Karpas-422 (cell line): ENCODE results near the gene TOMM5. TPM values are rescaled to one million over a fixed set of nuclear protein-coding genes. Genes with fewer than 3 reads are reported as not detected.
A peak's percentile ranks its signal among the peaks of the same experiment; 100 is the strongest.

ENCODE experiments used
- DNase-seq: peaks from one replicate; pipeline ENCODE4 v3.0.0-alpha.2; 2015
- H2AFZ ChIP-seq: fragments of 200-600 bp; sonication (generic); 2 replicates; pipeline ENCODE4 v1.6.1; 2014; ENCODE audit warnings: antibody characterized with exemption, low read length, mixed read lengths
- H3K27ac ChIP-seq: fragments of 200-600 bp; sonication (generic); 2 replicates; pipeline ENCODE4 v1.5.1; 2014; ENCODE audit warnings: mild to moderate bottlenecking, low read length, moderate library complexity
- H3K27me3 ChIP-seq: fragments of 200-600 bp; sonication (generic); 2 replicates; pipeline ENCODE4 v1.6.1; 2014; ENCODE audit warnings: low read length, mixed read lengths
- H3K36me3 ChIP-seq: fragments of 200-600 bp; sonication (generic); 2 replicates; pipeline ENCODE4 v1.6.1; 2014; ENCODE audit warnings: low read length, mixed read lengths; ENCODE audit not compliant: insufficient read depth
- H3K4me1 ChIP-seq: fragments of 200-600 bp; sonication (generic); 2 replicates; pipeline ENCODE4 v1.6.1; 2014; ENCODE audit warnings: mild to moderate bottlenecking, low read length, mixed read lengths
- H3K4me2 ChIP-seq: fragments of 200-600 bp; sonication (generic); 2 replicates; pipeline ENCODE4 v1.6.1; 2014; ENCODE audit warnings: low read length, low read depth, mild to moderate bottlenecking; ENCODE audit not compliant: poor library complexity, severe bottlenecking
- H3K4me3 ChIP-seq: fragments of 200-600 bp; sonication (generic); 2 replicates; pipeline ENCODE4 v1.5.1; 2014; ENCODE audit warnings: mild to moderate bottlenecking, antibody characterized with exemption, low read length, mixed read lengths
- H3K79me2 ChIP-seq: fragments of 200-600 bp; sonication (generic); 2 replicates; pipeline ENCODE4 v1.6.1; 2014; ENCODE audit warnings: mild to moderate bottlenecking, low read length, mixed read lengths
- H3K9ac ChIP-seq: fragments of 200-600 bp; sonication (generic); 2 replicates; pipeline ENCODE4 v1.6.0; 2014; ENCODE audit warnings: low read length
- H3K9me2 ChIP-seq: fragments of 200-600 bp; sonication (generic), shearing (Covaris generic); replicated peaks from 2 replicates; pipeline ENCODE4 v1.6.0; 2014; ENCODE audit warnings: mild to moderate bottlenecking, low read length, moderate library complexity; ENCODE audit not compliant: insufficient read depth
- H3K9me3 ChIP-seq: fragments of 300-700, 200-600 bp; sonication (generic); 2 replicates; pipeline ENCODE4 v1.6.1; 2014; ENCODE audit warnings: low read length, mixed read lengths
- H4K20me1 ChIP-seq: fragments of 200-600 bp; sonication (generic); 2 replicates; pipeline ENCODE4 v1.6.1; 2014; ENCODE audit warnings: mild to moderate bottlenecking, antibody characterized with exemption, low read length, low read depth; ENCODE audit not compliant: insufficient read depth
- total RNA-seq: library from RNA; depleted of rRNA; stranded (reverse); fragments of >200 nt; shearing (Covaris generic); gene quantifications from 2 replicates; pipeline ENCODE4 v1.2.3, GENCODE V29; 2014; ENCODE audit warnings: low replicate concordance; rRNA removed

TOMM5 gene
- total RNA-seq, 1 experiment from 2014 or later: 265 TPM

- no peaks in the 10 kb centered on the region for H3K9me3 ChIP-seq
- no peak for DNase-seq
- no peaks in the 10 kb centered on the region for H4K20me1 ChIP-seq
- no peak overlapping the region for H3K9ac ChIP-seq
- peaks cover 18% of the 10 kb centered on the region for H3K4me1 ChIP-seq
- H3K27ac ChIP-seq: no peak overlapping the region
- peaks cover 4% of the 10 kb centered on the region; the same call in 1 of the 2 replicates for H3K79me2 ChIP-seq
- H3K9me2 ChIP-seq: no peaks in the 10 kb centered on the region
- H3K4me2 ChIP-seq: no peak overlapping the region
- H2AFZ ChIP-seq: no peak overlapping the region
- H3K4me3 ChIP-seq: no peak overlapping the region
- H3K36me3 ChIP-seq: no peaks in the 10 kb centered on the region
- no peaks in the 10 kb centered on the region for H3K27me3 ChIP-seq
Observed at GRCh38 chr9:37542488-37542887, 49.9 kb downstream of the TOMM5 start.

- DNase-seq: no peak
- Histone ChIP-seq H3K4me2 (no peak overlapping the region), H3K36me3 (0 out of 2 replicates have a peak, but pooled peaks cover 5% of the 10 kb centered on the region), H3K9ac (no peak overlapping the region), H3K9me2 (no peaks in the 10 kb centered on the region), H3K79me2 (0 out of 2 replicates have a peak, but pooled peaks cover 3% of the 10 kb centered on the region), H3K27me3 (no peaks in the 10 kb centered on the region), H3K9me3 (no peaks in the 10 kb centered on the region), H3K4me3 (no peak overlapping the region), H3K4me1 (peaks cover 18% of the 10 kb centered on the region), H3K27ac (no peak overlapping the region), H4K20me1 (no peaks in the 10 kb centered on the region), H2AFZ (no peak overlapping the region)
Observed at GRCh38 chr9:37541465-37541864, 50.9 kb downstream of the TOMM5 start.

- H3K27ac ChIP-seq: no peak overlapping the region
- H3K4me1 ChIP-seq: peaks cover 18% of the 10 kb centered on the region
- H3K79me2 ChIP-seq: no peaks in the 10 kb centered on the region
- no peak for DNase-seq
- no peaks in the 10 kb centered on the region for H3K9me2 ChIP-seq
- no peak overlapping the region for H3K9ac ChIP-seq
- H2AFZ ChIP-seq: no peak overlapping the region
- no peaks in the 10 kb centered on the region for H4K20me1 ChIP-seq
- H3K27me3 ChIP-seq: no peaks in the 10 kb centered on the region
- H3K4me3 ChIP-seq: no peak overlapping the region
- no peaks in the 10 kb centered on the region for H3K9me3 ChIP-seq
- 0 out of 2 replicates have a peak, but pooled peaks cover 8% of the 10 kb centered on the region for H3K36me3 ChIP-seq
- H3K4me2 ChIP-seq: no peak overlapping the region
Observed at GRCh38 chr9:37540634-37541033, 51.8 kb downstream of the TOMM5 start.

GRCh38 chr9:37539634-37540033 is 52.8 kb downstream of the TOMM5 start:
- H3K79me2 ChIP-seq: no peaks in the 10 kb centered on the region
- no peaks in the 10 kb centered on the region for H4K20me1 ChIP-seq
- H3K36me3 ChIP-seq: 0 out of 2 replicates have a peak, but pooled peaks cover 8% of the 10 kb centered on the region
- no peaks in the 10 kb centered on the region for H3K27me3 ChIP-seq
- H3K9me2 ChIP-seq: no peaks in the 10 kb centered on the region
- peaks cover 18% of the 10 kb centered on the region for H3K4me1 ChIP-seq
- H3K4me2 ChIP-seq: peak overlapping the region; percentile 12
- peak overlapping the region; percentile 73 for H3K27ac ChIP-seq
- no peak overlapping the region for H2AFZ ChIP-seq
- no peak overlapping the region for H3K4me3 ChIP-seq
- peak; percentile 64 for DNase-seq
- H3K9ac ChIP-seq: peak overlapping the region; percentile 10; the same call in 1 of the 2 replicates
- no peaks in the 10 kb centered on the region for H3K9me3 ChIP-seq

Other genes with a start within 250 kb of the TOMM5 start
- 234 and 345 TPM in 2 replicates for gene GRHPR, start 169.9 kb downstream of the TOMM5 start, total RNA-seq
- 24.6 and 31.3 TPM in 2 replicates for gene ZBTB5, start 127.1 kb downstream of the TOMM5 start, total RNA-seq
- gene POLR1E, start 106.6 kb downstream of the TOMM5 start, total RNA-seq: 39.8 and 46.9 TPM in 2 replicates
- gene FBXO10, start 16.2 kb downstream of the TOMM5 start, total RNA-seq: 25.8 and 29.3 TPM in 2 replicates
- gene FRMPD1, start 58.4 kb upstream of the TOMM5 start, total RNA-seq: 0.07 TPM in 1 of 2 replicates, not detected in the other
- gene TRMT10B, start 161.2 kb upstream of the TOMM5 start, total RNA-seq: 5.5 and 6.9 TPM in 2 replicates
- gene EXOSC3, start 192.5 kb upstream of the TOMM5 start, total RNA-seq: 36.0 and 98.9 TPM in 2 replicates
- 24.6 and 34.8 TPM in 2 replicates for gene DCAF10, start 208.2 kb upstream of the TOMM5 start, total RNA-seq